Spleen (tissue), 7 donors: ENCODE measurements around the gene FCGR1A.
"Not testable (repeated sequence)": the region's sequence is repeated elsewhere in the genome, so short reads cannot be mapped to it uniquely, and the experiment has no call there.

Experiments
- POLR2A ChIP-seq, 3 donors: fragments of 450-650 bp; IDR thresholded peaks; one replicate each; pipeline ENCODE4 v1.5.1; 2017; ENCODE audit warnings: antibody characterized with exemption in 3 of 3, mild to moderate bottlenecking in 1 of 3
- TF ChIP-seq, protein P1 (sequence below), 11 experiments: fragments of 200-600 bp in 7 of 11; fragments of 450-650 bp in 4 of 11; sonication (generic) in 4 of 11; IDR thresholded peaks in 8 of 11; conservative IDR thresholded peaks in 3 of 11; 1 replicate in 7 of 11; 2 replicates in 4 of 11; pipeline versions ENCODE4 v1.4.0 to v1.8.0; 2016 to 2021; ENCODE audit warnings: antibody characterized with exemption in 11 of 11, inconsistent platforms in 4 of 11, mild to moderate bottlenecking in 1 of 11
- donor health status: DM: no; HTN: no; CAD: no; lungs with moderate emphysema.
- donor health status: DM: no; HTN: no; CAD: no.
- donor health status: DM: no; HTN: no; CAD: no.

DNA sequence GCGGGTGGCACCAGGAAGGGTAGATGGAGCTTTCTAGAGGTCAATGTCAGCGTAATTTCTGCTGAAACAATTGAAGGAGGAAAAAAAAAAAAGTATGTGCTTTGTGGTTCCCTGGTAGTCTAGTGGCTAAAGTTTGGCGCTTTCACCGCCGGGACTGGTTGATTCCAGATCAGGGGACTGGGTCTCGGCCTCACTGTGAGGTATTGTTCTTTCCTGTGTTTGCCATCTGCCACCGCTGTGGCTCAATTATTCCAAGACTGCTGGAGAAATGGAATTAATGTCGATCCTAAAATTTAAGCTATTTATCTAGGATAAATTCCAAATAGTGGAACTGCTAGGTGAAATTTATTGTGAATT, 34.4 kb upstream of the FCGR1A start:
- TF ChIP-seq, protein P1, sequence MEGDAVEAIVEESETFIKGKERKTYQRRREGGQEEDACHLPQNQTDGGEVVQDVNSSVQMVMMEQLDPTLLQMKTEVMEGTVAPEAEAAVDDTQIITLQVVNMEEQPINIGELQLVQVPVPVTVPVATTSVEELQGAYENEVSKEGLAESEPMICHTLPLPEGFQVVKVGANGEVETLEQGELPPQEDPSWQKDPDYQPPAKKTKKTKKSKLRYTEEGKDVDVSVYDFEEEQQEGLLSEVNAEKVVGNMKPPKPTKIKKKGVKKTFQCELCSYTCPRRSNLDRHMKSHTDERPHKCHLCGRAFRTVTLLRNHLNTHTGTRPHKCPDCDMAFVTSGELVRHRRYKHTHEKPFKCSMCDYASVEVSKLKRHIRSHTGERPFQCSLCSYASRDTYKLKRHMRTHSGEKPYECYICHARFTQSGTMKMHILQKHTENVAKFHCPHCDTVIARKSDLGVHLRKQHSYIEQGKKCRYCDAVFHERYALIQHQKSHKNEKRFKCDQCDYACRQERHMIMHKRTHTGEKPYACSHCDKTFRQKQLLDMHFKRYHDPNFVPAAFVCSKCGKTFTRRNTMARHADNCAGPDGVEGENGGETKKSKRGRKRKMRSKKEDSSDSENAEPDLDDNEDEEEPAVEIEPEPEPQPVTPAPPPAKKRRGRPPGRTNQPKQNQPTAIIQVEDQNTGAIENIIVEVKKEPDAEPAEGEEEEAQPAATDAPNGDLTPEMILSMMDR (IDR thresholded peaks at IDR 0.05 in 8 of 11, conservative IDR thresholded peaks at IDR 0.05 in 3 of 11): not testable (repeated sequence)
- not testable (repeated sequence) for TF ChIP-seq POLR2A (IDR thresholded peaks at IDR 0.05)
